OCI-LY7 (cell line): ENCODE data around the gene RBM47. TPM values are rescaled to one million over a fixed set of nuclear protein-coding genes. Genes with fewer than 3 reads are reported as not detected.

ENCODE experiments used
- BruUV-seq: library from RNA; stranded (reverse); fragments of 400-500 nt; replicated peaks from 2 replicates; lab custom pipeline; 2021; lab: Mats Ljungman, UMichigan
- CTCF ChIA-PET: fragments of 300-600 bp; sonication (Branson Sonifier 250); formaldehyde crosslinking; loops from one replicate; lab custom pipeline; 2022; ENCODE audit warnings: antibody characterized with exemption; ENCODE audit not compliant: unreplicated experiment; lab: Charles Lee
- POLR2A ChIA-PET: fragments of 300-600 bp; sonication (Branson Sonifier 250); formaldehyde crosslinking; loops from one replicate; lab custom pipeline; 2022; ENCODE audit warnings: antibody characterized with exemption; lab: Charles Lee
- DNase-seq: peaks from one replicate; pipeline ENCODE4 v3.0.0-alpha.2; 2015; ENCODE audit warnings: low spot score
- H2AFZ ChIP-seq: fragments of 200-600 bp; sonication (generic), shearing (Covaris generic); 2 replicates; pipeline ENCODE4 v1.6.1; 2014; ENCODE audit warnings: mild to moderate bottlenecking, antibody characterized with exemption, low read length, moderate library complexity
- H3K27ac ChIP-seq: fragments of 200-600 bp; sonication (generic); 2 replicates; pipeline ENCODE4 v1.5.1; 2014; ENCODE audit warnings: mixed run types, low read depth, mild to moderate bottlenecking, moderate library complexity, low read length, inconsistent platforms; ENCODE audit not compliant: poor library complexity, severe bottlenecking
- H3K36me3 ChIP-seq: fragments of 200-600 bp; sonication (generic); 2 replicates; pipeline ENCODE4 v1.6.1; 2014; ENCODE audit warnings: mild to moderate bottlenecking, antibody characterized with exemption, low read length, moderate library complexity, mixed read lengths; ENCODE audit not compliant: insufficient read depth
- H3K4me1 ChIP-seq: fragments of 200-600 bp; sonication (generic); 2 replicates; pipeline ENCODE4 v1.5.1; 2014; ENCODE audit warnings: mild to moderate bottlenecking, low read length; ENCODE audit not compliant: insufficient read depth, poor library complexity, severe bottlenecking
- H3K4me2 ChIP-seq: fragments of 200-600 bp; sonication (generic); 2 replicates; pipeline ENCODE4 v1.6.1; 2014; ENCODE audit warnings: mild to moderate bottlenecking, low read length
- H3K4me3 ChIP-seq: fragments of 200-600 bp; sonication (generic); 2 replicates; pipeline ENCODE4 v1.5.1; 2014; ENCODE audit warnings: mild to moderate bottlenecking, low read depth, low read length; ENCODE audit not compliant: poor library complexity, severe bottlenecking
- H3K79me2 ChIP-seq: fragments of 200-600 bp; sonication (generic); 2 replicates; pipeline ENCODE4 v1.6.1; 2016; ENCODE audit warnings: low read depth, mild to moderate bottlenecking, low read length, moderate library complexity, mixed read lengths; ENCODE audit not compliant: insufficient read depth
- H3K9me2 ChIP-seq: fragments of 200-600 bp; sonication (generic); 2 replicates; pipeline ENCODE4 v1.6.1; 2016; ENCODE audit warnings: mild to moderate bottlenecking, low read length, mixed read lengths; ENCODE audit not compliant: insufficient read depth
- H3K9me3 ChIP-seq: fragments of 200-600 bp; sonication (generic); 2 replicates; pipeline ENCODE4 v1.6.1; 2014; ENCODE audit warnings: mild to moderate bottlenecking, mixed run types, low read length, mixed read lengths
- H4K20me1 ChIP-seq: fragments of 200-600 bp; sonication (generic); 2 replicates; pipeline ENCODE4 v1.6.1; 2014; ENCODE audit warnings: mild to moderate bottlenecking, antibody characterized with exemption, low read length, moderate library complexity, mixed read lengths; ENCODE audit not compliant: insufficient read depth
- EZH2phosphoT487 ChIP-seq: fragments of 200-600 bp; sonication (generic); IDR thresholded peaks from 2 replicates; pipeline ENCODE4 v1.6.1; 2018; ENCODE audit warnings: low read depth, borderline replicate concordance, mild to moderate bottlenecking, mixed run types, antibody characterized with exemption, low read length, moderate library complexity, mixed read lengths
- intact Hi-C: fragments of 100-400 bp; cut with micrococcal nuclease; formaldehyde crosslinking; loops from one replicate; pipeline ENCODE4 v1.10.0; 2022; ENCODE audit not compliant: unreplicated experiment
- total RNA-seq, 2 experiments: library from RNA; depleted of rRNA in 1 of 2; stranded (reverse); fragments of >200 nt in 1 of 2; shearing (Covaris generic) in 1 of 2; gene quantifications; 2 replicates each; pipeline ENCODE4 v1.2.3, GENCODE V29; 2014 to 2022
- TF ChIP-seq, protein P1 (sequence below): fragments of 200-600 bp; sonication (generic); conservative IDR thresholded peaks from 2 replicates; pipeline ENCODE4 v1.5.1; 2014; ENCODE audit warnings: mild to moderate bottlenecking, antibody characterized with exemption, low read length, moderate library complexity, mixed read lengths

RBM47 gene
- total RNA-seq, 2 experiments from 2014 or later: 5.3 to 14.2 TPM

- no peak for DNase-seq
- BruUV-seq: no TSS peak
- no peaks in the 10 kb centered on the region for H3K9me3 ChIP-seq
- ChIA-PET CTCF (no interaction called here), POLR2A (interaction anchor here (0.6 kb wide), 1 partner anchor 25 kb away, joined by 5 read pairs; no protein-coding TSS in a partner anchor)
- no peak overlapping the region for H2AFZ ChIP-seq
- no peaks in the 10 kb centered on the region for H3K79me2 ChIP-seq
- no peak overlapping the region for H3K27ac ChIP-seq
- no peak for TF ChIP-seq EZH2phosphoT487
- TF ChIP-seq, protein P1, sequence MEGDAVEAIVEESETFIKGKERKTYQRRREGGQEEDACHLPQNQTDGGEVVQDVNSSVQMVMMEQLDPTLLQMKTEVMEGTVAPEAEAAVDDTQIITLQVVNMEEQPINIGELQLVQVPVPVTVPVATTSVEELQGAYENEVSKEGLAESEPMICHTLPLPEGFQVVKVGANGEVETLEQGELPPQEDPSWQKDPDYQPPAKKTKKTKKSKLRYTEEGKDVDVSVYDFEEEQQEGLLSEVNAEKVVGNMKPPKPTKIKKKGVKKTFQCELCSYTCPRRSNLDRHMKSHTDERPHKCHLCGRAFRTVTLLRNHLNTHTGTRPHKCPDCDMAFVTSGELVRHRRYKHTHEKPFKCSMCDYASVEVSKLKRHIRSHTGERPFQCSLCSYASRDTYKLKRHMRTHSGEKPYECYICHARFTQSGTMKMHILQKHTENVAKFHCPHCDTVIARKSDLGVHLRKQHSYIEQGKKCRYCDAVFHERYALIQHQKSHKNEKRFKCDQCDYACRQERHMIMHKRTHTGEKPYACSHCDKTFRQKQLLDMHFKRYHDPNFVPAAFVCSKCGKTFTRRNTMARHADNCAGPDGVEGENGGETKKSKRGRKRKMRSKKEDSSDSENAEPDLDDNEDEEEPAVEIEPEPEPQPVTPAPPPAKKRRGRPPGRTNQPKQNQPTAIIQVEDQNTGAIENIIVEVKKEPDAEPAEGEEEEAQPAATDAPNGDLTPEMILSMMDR: no peak
- H4K20me1 ChIP-seq: no peaks in the 10 kb centered on the region
- intact Hi-C loops: no loop called here
- no peaks in the 10 kb centered on the region for H3K36me3 ChIP-seq
- no peaks in the 10 kb centered on the region for H3K9me2 ChIP-seq
- no peak overlapping the region for H3K4me3 ChIP-seq
- no peaks in the 10 kb centered on the region for H3K4me1 ChIP-seq
- no peak overlapping the region for H3K4me2 ChIP-seq
Observed at GRCh38 chr4:40418430-40419230, 211.0 kb downstream of the RBM47 start.

GRCh38 chr4:40417941-40418340 lies 211.7 kb downstream of the RBM47 start:
- Histone ChIP-seq H3K4me3 (no peak overlapping the region), H3K4me1 (no peaks in the 10 kb centered on the region), H3K9me2 (no peaks in the 10 kb centered on the region), H2AFZ (no peak overlapping the region), H3K9me3 (no peaks in the 10 kb centered on the region), H3K27ac (no peak overlapping the region), H3K4me2 (no peak overlapping the region), H3K79me2 (no peaks in the 10 kb centered on the region), H4K20me1 (no peaks in the 10 kb centered on the region), H3K36me3 (no peaks in the 10 kb centered on the region)
- no TSS peak for BruUV-seq
- TF ChIP-seq EZH2phosphoT487: no peak
- TF ChIP-seq, protein P1: no peak
- intact Hi-C loops: no loop called here
- ChIA-PET POLR2A (no interaction called here), CTCF (no interaction called here)
- no peak for DNase-seq

GRCh38 chr4:40414673-40415072 lies 215.0 kb downstream of the RBM47 start:
- POLR2A ChIA-PET: interaction anchor here (0.6 kb wide), 1 partner anchor 63 kb away, joined by 5 read pairs; no protein-coding TSS in a partner anchor
- Histone ChIP-seq H3K4me3 (no peak overlapping the region), H2AFZ (no peak overlapping the region), H3K27ac (no peak overlapping the region), H3K9me3 (no peaks in the 10 kb centered on the region), H3K4me2 (no peak overlapping the region), H3K9me2 (no peaks in the 10 kb centered on the region), H4K20me1 (no peaks in the 10 kb centered on the region), H3K36me3 (no peaks in the 10 kb centered on the region), H3K4me1 (no peaks in the 10 kb centered on the region), H3K79me2 (no peaks in the 10 kb centered on the region)
- BruUV-seq: no TSS peak
- intact Hi-C loops: no loop called here
- CTCF ChIA-PET: no interaction called here
- TF ChIP-seq EZH2phosphoT487: no peak
- TF ChIP-seq, protein P1: no peak
- no peak for DNase-seq
